Activated CD4-positive, alpha-beta T cell treated with anti-CD3 and anti-CD28 coated beads, Interleukin-2, Interleukin-6, amounts not matched to agents 100 ng/mL and 50 ng/mL, durations not matched to agents 16 hours and 8 hours (primary cell): ENCODE measurements around the gene SEPTIN3.
A peak's percentile ranks its signal among the peaks of the same experiment; 100 is the strongest.

Source experiments
- DNase-seq: peaks from one replicate; pipeline ENCODE4 v3.0.0-alpha.2; 2020

The SEPTIN3 gene

GRCh38 chr22:41969110-41969646 is at the start of gene SEPTIN3:
Gene SEPTIN3 (plus strand): TSS chr22:41969443. CDS start chr22:41971493, 2,050 bp downstream.
- DNase-seq, result no peak

- no peak for DNase-seq
Observed at GRCh38 chr22:41920271-41920976, 48.8 kb upstream of the SEPTIN3 start.

- no peak for DNase-seq
Observed at GRCh38 chr22:41922328-41922727, 46.9 kb upstream of the SEPTIN3 start.

GRCh38 chr22:41922940-41923594 is 46.2 kb upstream of the SEPTIN3 start:
- DNase-seq, result no peak

GRCh38 chr22:41923595-41924276 is 45.5 kb upstream of the SEPTIN3 start:
- DNase-seq, result no peak

- DNase-seq, result peak; percentile 80
Observed at GRCh38 chr22:41925783-41926460, 43.3 kb upstream of the SEPTIN3 start.

GRCh38 chr22:41927813-41928212 is 41.4 kb upstream of the SEPTIN3 start:
- DNase-seq, result no peak

- no peak for DNase-seq
Observed at GRCh38 chr22:41928593-41929417, 40.4 kb upstream of the SEPTIN3 start.

- no peak for DNase-seq
Observed at GRCh38 chr22:41929418-41929810, 39.8 kb upstream of the SEPTIN3 start.

GRCh38 chr22:41931701-41932269 is 37.5 kb upstream of the SEPTIN3 start:
- no peak for DNase-seq

GRCh38 chr22:41932353-41932752 is 36.9 kb upstream of the SEPTIN3 start:
- DNase-seq, result no peak

- DNase-seq, result no peak
Observed at GRCh38 chr22:41933411-41934177, 35.6 kb upstream of the SEPTIN3 start.

- DNase-seq, result no peak
Observed at GRCh38 chr22:41934284-41935014, 34.8 kb upstream of the SEPTIN3 start.

GRCh38 chr22:41935015-41935351 is 34.3 kb upstream of the SEPTIN3 start:
- DNase-seq, result no peak

GRCh38 chr22:41935509-41935908 is 33.7 kb upstream of the SEPTIN3 start:
- DNase-seq, result no peak

- DNase-seq, result no peak
Observed at GRCh38 chr22:41936894-41937169, 32.4 kb upstream of the SEPTIN3 start.

GRCh38 chr22:41939981-41940831 is 29.0 kb upstream of the SEPTIN3 start:
- DNase-seq, result peak; percentile 96

GRCh38 chr22:41940832-41941765 is 28.1 kb upstream of the SEPTIN3 start:
- DNase-seq, result peak; percentile 90
